HCEC 1CT (cell line): ENCODE results near the gene IGF2BP2.
"Not testable (repeated sequence)": the region's sequence is repeated elsewhere in the genome, so short reads cannot be mapped to it uniquely, and the experiment has no call there.

Source experiments
- DNase-seq: peaks from one replicate; pipeline ENCODE4 v3.0.0-alpha.2; 2017

Gene IGF2BP2

GRCh38 chr3:185797993-185798830, 26.6 kb downstream of the IGF2BP2 start:
- no peak for DNase-seq

GRCh38 chr3:185797108-185797881, 27.5 kb downstream of the IGF2BP2 start:
- no peak for DNase-seq

- DNase-seq, result peak; percentile 63
These were observed 28.3 kb downstream of the IGF2BP2 start for GRCh38 chr3:185796431-185797107.

DNA sequence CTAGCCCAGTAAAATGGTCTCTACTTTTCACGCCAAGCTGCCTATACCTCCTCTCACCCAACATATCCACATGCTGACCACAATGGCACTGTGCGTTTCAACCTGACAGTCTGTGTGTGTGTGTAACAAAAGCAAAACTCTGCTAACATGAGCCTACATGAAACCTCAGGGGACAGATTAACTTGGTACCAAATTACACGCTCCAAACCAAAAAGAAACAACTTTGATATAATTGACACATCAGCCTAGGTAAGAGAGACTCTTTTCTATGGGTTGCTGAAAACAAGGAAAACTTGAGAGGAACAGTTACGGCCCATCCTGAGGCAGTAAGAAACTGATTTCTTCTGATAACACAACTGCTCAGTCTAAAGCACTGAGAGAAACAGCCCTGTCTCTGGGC, 31.5 kb downstream of the IGF2BP2 start:
- DNase-seq, result no peak

- DNase-seq, result no peak
These were observed 31.9 kb downstream of the IGF2BP2 start for GRCh38 chr3:185792955-185793354.

GRCh38 chr3:185789891-185790830, 34.7 kb downstream of the IGF2BP2 start:
- DNase-seq, result no peak

GRCh38 chr3:185789134-185789533, 35.7 kb downstream of the IGF2BP2 start:
- DNase-seq, result no peak

GRCh38 chr3:185788292-185788691, 36.5 kb downstream of the IGF2BP2 start:
- no peak for DNase-seq

DNA sequence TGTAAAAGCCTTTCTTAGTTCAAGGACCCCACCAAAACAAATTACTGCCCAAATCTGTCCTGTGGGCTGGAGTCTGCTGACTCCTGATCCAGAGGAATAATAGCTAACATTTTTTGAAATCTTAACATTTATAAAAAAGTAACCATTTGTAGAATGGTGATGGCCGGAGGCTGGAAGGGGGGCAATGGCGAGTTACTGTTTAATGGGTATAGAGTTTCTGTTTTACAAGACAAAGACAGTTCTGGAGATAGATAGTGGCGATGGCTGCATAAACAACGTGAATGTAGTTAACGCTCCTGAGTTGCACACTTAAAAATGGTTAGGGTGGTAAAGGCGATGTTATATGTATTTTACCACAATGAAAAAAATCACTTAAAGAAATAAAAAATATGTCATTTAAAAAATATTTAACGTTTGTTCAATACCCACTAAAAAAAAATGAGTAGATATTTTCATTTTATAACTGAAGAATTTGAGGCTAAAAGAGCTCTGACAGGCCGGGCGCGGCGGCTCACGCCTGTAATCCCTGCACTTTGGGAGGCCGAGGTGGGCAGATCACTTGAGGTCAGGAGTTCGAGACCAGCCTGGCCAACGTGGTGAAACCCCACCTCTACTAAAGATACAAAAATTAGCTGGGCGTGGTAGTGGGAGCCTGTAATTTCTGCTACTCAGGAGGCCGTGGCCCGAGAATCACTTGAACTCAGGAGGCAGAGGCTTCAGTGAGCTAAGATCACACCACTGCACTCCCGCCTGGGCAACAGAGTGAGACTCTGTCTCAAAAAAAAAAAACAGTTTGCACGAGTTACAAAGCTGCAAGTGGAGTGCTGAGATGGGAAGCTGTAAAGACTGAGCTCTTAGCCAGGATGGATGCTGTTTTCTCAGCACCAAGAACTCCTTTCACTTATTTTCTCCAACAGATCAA, 37.6 kb downstream of the IGF2BP2 start:
- DNase-seq, result no peak

- not testable (repeated sequence) for DNase-seq
These were observed 38.6 kb downstream of the IGF2BP2 start for GRCh38 chr3:185786258-185786657.

DNA sequence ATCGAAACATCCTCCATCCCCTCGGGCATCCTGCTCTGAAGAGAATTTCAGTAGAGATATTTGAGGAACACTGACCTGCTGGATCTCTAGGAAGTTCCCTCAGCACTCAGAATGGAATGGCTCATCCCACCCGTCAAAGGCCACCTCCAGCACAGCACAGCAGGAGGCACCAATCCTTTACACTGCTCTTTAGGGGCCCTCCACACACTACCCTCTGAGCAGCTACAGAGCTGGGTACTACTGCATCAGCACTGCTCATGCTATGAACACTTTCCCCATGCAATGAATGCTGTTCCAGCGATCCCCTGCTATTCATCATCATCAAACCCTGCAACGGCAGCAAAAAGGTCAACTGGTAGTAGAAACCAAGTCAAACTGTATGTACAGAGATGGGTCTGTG, 40.5 kb downstream of the IGF2BP2 start:
- no peak for DNase-seq

- peak; percentile 96 for DNase-seq
These were observed 43.1 kb downstream of the IGF2BP2 start for GRCh38 chr3:185781759-185782158.

DNA sequence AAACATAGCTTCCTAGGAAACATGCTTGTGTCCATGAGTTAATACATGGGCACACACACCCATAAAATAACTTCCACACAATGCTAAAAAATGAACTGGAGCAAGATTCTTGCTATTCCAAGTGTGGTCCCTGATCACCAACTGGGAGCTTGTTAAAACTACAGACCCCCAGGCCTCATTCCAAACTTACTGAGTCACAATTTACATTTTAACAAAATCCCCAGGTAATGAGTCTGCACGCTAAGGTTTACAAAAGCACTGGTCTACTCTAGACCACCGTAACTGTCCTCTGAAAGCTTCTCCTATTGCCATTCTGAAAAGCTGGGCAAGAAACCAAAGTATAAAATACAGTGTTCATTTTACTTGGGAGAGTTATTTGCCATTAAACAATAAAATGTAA, 45.4 kb downstream of the IGF2BP2 start:
- DNase-seq, result no peak

DNA sequence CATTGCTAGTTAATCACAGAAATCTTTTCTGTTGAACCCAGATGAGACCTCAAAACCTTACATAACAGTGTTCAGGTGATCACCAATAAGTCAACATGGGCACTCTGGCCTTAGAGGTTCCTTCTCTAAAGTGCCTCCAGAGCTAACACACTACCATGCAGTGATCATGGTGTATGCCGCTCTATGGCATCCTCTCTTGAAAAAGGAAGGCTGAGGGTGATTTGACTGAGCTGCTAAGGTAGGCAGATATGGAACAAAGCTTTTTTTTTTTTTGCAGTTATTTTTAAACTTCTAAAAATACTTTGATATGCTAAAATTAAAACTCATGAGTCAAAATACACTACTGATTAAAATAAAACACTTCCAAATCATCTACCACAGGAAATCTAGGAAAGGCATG, 46.0 kb downstream of the IGF2BP2 start:
- DNase-seq, result no peak

- no peak for DNase-seq
These were observed 46.7 kb downstream of the IGF2BP2 start for GRCh38 chr3:185778094-185778493.

- no peak for DNase-seq
These were observed 54.7 kb downstream of the IGF2BP2 start for GRCh38 chr3:185770109-185770508.

DNA sequence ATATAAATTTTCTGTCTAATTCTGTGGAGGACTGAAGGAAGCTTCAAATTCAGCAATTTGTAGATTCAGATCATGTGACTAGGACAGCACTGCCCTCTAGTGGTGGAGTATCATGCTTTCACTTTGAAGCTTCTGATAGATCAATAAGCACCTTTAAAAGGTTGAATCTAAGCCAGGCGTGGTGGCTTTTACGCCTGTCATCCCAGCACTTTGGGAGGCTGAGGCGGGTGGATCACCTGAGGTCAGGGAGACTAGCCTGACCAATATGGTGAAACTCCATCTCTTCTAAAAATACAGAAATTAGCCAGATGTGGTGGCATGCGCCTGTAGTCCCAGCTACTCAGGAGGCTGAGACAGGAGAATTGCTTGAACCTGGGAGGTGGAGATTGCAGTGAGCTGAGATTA, 56.3 kb downstream of the IGF2BP2 start:
- peak; percentile 60 for DNase-seq

DNA sequence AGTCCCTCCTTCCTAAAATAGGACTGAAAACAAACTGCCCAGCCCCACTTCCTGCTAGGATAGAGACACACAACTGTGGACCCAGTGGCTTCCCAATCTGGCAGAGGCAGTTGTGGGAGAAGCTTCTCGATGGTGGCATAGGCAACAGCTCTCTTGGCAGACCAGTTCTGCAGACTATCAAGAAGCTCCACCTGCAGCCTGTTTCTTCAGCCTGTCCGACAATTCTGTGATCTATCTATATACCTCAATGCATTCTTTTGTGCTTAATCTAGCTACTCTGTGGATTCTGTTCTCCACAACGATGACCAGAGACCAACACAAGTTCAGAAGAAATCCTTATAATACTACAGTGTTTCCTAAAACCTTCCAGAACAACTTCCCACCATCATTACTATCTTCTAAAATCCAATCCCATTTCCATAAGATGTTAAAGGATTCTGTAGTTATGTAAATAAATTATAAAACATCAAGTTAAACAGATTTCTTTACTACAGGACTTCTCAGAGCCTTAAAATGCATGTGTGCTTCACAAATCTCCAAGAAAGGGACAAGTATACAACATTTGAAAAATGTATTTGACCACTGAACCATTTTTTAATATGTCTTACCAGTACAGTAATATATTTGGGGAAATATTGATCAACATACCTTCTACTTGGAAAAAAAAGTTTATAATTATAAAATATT, 57.7 kb downstream of the IGF2BP2 start:
- DNase-seq, result peak; percentile 30

DNA sequence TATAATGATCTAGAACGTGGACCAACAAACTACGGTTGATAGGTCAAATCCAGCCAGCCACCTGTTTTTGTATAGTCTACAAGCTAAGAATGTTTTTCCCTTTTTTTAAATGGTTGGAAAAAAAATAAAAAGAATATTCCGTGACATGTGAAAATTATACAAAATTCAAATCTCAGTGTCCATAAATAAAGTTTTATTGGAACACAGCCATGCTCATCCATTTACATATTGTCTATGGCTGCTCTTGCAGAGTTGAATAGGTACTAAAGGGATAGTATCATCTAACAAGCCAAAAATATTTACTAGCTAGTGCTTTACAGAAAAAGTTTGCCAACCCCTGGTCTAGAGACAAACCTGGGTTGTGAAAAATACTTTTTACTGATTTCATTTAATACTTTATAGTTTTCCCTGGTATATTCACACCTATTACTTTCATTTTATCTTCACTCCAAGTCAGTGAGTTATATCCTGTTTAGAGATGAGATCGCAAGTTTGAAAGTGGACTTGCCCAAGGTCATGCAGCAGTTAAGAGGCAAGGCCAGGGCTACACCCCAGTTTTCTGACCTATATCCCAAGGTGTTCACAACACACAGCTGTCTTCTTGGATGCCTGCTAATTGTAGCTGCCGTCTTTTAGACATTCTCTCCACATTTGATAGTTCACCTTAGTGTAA, 58.4 kb downstream of the IGF2BP2 start:
- DNase-seq, result no peak

DNA sequence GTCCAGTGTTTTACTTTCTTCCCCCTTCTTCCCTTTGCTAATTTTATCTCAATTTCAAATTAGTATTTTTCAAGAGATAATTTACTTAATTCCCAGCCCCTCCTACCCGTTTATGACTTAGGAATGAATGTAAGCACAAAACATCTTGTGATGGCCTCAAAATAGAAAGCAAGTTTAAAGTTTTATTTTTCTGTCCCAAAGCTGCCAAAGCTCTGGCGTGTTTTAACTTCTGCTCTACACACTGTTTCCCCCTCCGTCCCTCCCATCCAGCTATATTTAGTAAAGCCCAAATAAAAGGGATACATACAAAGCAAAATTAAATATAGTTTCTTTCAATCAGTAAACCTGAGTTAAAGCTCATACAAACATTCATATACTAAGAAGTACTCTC, 59.9 kb downstream of the IGF2BP2 start:
- no peak for DNase-seq
